SJSA1 (cell line): Measurements from ENCODE around the gene RASA4. TPM values are rescaled to one million over a fixed set of nuclear protein-coding genes. Genes with fewer than 3 reads are reported as not detected.
"Not testable (repeated sequence)": the region's sequence is repeated elsewhere in the genome, so short reads cannot be mapped to it uniquely, and the experiment has no call there.

Experiments used
- DNase-seq, 2 experiments: peaks; one replicate each; pipeline ENCODE4 v3.0.0-alpha.2; 2015 to 2020; ENCODE audit warnings: low spot score in 2 of 2, low read depth in 1 of 2
- H3K27ac ChIP-seq: fragments of 250-450 bp; sonication (Bioruptor Pico); 2 replicates; pipeline ENCODE4 v1.5.1; 2020; ENCODE audit warnings: mild to moderate bottlenecking, moderate library complexity
- H3K27me3 ChIP-seq: fragments of 250-450 bp; sonication (Bioruptor Pico); replicated peaks from 2 replicates; pipeline ENCODE4 v1.5.1; 2020; ENCODE audit warnings: mild to moderate bottlenecking, moderate library complexity
- H3K36me3 ChIP-seq: fragments of 250-450 bp; sonication (Bioruptor Pico); 2 replicates; pipeline ENCODE4 v1.5.1; 2020; ENCODE audit warnings: mild to moderate bottlenecking
- H3K4me1 ChIP-seq: fragments of 250-450 bp; sonication (Bioruptor Pico); replicated peaks from 2 replicates; pipeline ENCODE4 v1.6.1; 2021; ENCODE audit warnings: mild to moderate bottlenecking
- H3K4me3 ChIP-seq: fragments of 250-450 bp; sonication (Bioruptor Pico); 2 replicates; pipeline ENCODE4 v1.5.1; 2020; ENCODE audit warnings: mild to moderate bottlenecking
- H3K9me3 ChIP-seq: fragments of 250-450 bp; sonication (Bioruptor Pico); replicated peaks from 2 replicates; pipeline ENCODE4 v1.5.1; 2020; ENCODE audit warnings: mild to moderate bottlenecking
- total RNA-seq: library from RNA; depleted of rRNA; stranded (reverse); fragments of >200 nt; shearing (Covaris generic); gene quantifications from 2 replicates; pipeline ENCODE4 v1.2.3, GENCODE V29; 2014

Gene RASA4
- total RNA-seq, 1 experiment from 2014 or later, result 19.4 TPM

DNA sequence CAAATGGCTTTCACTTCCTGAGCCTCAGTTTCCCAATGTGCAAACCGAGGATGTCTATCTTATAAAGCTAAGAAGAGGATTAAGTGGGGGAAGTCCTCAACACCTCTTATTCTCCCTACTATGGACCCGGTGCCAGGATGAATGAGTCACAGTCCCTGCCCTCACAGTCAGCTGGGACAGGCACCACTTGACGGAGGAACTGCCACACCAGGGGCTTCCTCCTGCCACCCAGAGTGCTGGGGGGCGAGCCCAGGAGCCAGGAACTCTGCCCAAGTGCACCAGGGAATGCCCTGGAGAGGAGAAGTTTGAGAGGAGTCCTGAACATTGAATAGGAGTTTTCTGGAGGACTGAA is 2.2 kb downstream of the RASA4 start:
- H3K27ac ChIP-seq, H3K36me3 ChIP-seq, H3K27me3 ChIP-seq, DNase-seq, H3K9me3 ChIP-seq, H3K4me3 ChIP-seq, H3K4me1 ChIP-seq: not testable (repeated sequence)

DNA sequence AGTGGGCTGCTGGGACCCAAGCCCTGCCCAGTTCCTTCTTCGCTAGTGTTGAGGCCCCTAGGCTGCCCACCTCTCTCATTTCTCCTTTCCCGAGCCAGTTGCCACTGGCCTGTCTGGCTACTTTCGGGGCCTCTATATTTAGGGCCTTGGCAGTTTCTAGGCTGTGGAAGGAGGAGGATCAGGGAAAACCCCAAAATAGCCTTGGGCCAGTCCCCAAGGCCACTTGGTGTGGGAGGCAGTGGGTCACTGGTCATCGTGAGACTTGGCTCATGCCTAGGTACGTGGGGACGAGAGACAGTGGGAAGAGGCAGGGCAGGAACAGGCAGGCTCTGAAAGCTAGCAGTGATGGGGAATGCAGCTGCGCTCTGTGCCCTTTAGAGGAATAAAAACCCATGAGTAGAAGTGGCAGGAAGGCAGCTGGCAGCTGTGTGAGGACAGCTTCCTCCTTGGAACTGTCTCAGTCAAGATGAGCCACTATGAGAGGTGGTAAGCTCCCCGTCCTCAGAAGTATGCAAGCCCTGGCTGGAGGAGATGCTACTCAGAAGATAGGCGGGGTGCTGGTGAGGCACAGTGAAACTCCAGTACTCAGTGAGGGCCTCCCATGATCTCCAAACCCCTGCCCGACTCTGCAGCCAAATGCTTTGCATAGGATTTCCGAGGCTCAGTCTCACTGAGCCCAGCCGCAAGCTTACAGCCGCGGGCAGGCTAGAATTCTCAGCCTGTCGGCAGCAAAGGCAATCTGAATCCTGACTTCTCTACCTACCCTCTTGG is 2.8 kb downstream of the RASA4 start:
- H3K4me3 ChIP-seq, H3K4me1 ChIP-seq, H3K27ac ChIP-seq, H3K36me3 ChIP-seq, H3K9me3 ChIP-seq, H3K27me3 ChIP-seq: not testable (repeated sequence)
- peak in 1 of 2 experiments; percentile 15 for DNase-seq

DNA sequence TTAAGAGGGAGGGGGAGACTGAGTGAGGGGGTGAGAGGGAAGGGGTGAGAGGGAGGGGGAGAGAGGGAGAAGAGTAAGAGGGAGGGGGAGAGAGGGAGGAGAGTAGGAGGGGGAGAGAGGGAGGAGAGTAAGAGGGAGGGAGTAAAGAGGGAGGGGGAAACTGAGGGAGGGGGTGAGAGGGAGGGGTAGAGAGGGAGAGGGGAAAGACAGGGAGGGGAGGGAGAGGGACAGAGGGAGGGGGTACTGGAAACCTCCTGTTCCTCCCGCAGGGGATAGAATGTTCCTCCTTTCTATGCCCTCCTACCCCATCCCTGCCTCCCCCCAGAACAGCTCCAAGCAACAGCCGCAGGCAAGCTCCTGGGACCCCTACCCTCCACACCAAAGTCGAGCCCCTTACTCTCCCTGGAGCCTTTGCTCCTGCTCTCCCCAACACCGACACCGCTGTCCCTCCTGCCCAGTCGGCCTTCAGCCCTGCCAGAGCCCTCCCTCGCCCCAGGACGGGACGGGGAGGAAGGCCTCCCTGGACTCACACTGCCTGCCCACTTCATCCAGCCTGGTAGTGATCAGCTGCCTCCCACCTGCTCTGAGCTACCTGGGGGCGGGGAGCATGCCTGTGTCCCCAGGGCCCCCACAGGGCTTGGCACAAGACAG is 4.8 kb downstream of the RASA4 start:
- not testable (repeated sequence) for H3K4me1 ChIP-seq, H3K36me3 ChIP-seq, H3K27ac ChIP-seq, H3K9me3 ChIP-seq, H3K4me3 ChIP-seq, H3K27me3 ChIP-seq
- peak; percentile 4 to 49 for DNase-seq

DNA sequence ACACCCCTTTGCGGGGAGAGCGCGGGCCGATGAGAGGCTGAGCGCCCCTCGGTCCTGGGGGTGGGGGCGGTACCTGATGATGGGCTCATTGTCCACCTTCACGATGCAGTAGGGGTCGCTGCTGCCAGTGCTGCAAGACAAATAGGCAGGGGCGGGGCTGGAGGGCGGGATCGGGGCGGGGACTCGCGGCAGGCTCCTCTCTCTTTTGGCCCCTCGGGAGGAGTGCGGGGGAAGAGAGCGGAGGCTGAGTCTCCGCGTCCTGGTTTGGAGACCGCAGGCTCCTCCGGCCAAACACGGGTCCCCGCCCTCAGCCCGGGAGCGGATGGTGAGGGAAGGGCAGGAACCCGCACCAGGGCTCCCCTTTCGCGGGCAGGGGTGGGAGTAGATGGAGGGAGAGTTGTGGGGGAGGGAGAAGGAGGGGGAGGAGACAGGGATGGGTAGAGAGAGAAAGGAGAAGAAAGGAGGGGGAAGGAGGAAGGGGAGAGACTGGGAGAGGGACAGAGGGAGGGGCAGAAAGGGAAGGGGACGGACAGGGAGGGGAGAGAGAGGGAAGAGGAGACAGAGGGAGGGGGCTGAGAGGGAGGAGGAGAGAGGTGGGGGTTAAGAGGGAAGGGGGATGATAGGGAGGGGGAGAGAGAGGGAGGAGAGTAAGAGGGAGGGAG is 5.4 kb downstream of the RASA4 start:
- H3K4me1 ChIP-seq, result not testable (repeated sequence)

DNA sequence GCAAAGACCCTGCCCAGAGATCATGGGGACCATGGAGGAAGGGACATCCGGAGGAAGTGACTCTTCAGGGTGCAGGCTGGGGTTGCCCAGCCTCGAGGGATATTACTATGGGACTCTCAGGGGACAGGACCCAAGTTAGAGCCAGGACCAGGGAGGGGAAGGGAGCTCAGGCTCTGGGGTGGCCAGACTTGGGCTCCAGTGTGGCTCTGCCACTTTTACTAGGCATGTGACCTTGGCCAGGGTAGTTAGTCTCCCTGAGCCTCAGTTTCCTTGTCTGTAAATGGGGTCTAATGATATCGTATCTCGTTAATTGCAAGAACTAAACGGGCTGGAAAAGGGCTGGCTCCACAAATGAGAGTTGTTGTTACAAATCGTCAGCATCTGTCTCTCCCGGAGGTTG is 6.1 kb downstream of the RASA4 start:
- not testable (repeated sequence) for H3K4me1 ChIP-seq, H3K4me3 ChIP-seq, H3K27ac ChIP-seq, H3K36me3 ChIP-seq, H3K9me3 ChIP-seq, H3K27me3 ChIP-seq
- peak in 1 of 2 experiments; percentile 42 for DNase-seq

More for the DNA sequence above, 5.4 kb downstream of the RASA4 start:
- H3K27ac ChIP-seq, DNase-seq, H3K27me3 ChIP-seq, H3K36me3 ChIP-seq, H3K4me3 ChIP-seq, H3K9me3 ChIP-seq: not testable (repeated sequence)

DNA sequence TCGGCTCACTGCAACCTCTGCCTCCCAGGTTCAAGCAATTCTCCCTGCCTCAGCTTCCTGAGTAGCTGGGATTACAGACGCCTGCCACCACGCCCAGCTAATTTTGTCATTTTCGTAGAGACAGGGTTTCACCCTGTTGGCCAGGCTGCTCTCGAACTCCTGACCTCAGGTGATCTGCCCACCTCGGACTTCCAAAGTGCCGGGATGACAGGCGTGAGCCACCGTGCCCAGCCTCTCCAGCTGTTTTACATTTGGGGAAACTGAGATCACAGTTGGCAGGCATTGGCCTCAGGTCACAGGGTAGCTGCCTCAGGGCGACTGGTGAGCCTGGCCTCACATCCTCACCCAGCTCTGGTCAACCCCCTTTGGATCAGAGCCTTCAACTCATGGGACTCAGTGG is 6.8 kb downstream of the RASA4 start:
- not testable (repeated sequence) for H3K4me3 ChIP-seq, H3K9me3 ChIP-seq, H3K4me1 ChIP-seq, H3K36me3 ChIP-seq, H3K27me3 ChIP-seq, DNase-seq, H3K27ac ChIP-seq

DNA sequence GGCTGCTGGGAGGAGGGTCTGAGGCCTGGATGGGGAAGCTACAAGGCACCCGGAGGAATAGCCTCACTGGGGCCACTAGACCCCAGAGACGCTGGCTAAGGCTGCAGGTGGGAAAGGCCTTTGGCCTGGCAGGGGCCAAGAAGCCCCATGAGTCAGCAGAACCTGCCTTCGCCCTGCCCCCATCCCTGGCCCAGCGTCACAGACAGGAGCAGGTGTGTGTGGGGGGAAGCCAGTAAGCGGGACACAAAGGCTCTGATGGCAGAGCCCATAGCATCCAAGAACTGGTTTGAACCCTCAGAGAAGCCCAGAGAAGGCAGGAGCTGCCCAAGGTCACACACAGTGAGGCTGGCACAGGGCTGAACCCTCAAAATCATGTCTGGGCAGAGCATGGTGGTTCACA is 9.7 kb downstream of the RASA4 start:
- H3K27ac ChIP-seq, H3K36me3 ChIP-seq, H3K4me3 ChIP-seq, H3K9me3 ChIP-seq, H3K4me1 ChIP-seq, H3K27me3 ChIP-seq, DNase-seq: not testable (repeated sequence)

DNA sequence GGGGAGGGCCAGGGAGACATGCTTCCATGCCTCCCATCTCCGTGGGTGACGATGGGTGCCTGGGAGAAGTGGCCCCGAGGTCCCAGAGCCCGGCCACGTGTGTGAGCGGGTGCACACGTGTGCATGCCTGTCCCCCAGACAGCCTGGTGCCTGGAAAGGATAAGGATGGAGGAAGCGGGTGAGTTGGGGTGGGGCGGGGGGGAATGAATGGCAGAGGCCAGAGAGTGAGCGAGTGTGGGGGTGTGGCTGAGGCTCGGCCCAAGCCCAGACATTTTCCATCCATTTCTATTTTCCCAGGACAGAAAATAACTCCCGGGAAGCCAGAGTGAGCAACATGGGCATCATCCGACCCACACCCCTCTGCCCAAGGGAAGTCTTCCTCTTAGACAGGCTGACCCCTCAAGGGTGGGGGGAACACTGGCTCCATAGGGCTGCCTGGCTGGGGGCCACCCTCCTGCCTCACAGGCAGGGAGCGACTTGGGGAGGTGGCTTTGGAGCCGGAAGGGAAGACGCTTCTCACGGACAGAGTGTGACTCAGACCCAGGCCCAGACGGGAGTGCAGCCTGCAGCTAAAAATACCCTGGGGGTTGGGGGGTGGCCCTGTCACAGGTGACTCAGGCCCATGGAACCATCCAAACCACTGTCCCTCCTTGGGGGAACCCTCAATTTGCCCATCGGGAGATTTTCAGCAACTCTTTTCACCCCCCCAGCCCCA is 12.0 kb downstream of the RASA4 start:
- H3K9me3 ChIP-seq, H3K4me1 ChIP-seq, H3K27me3 ChIP-seq, H3K36me3 ChIP-seq, DNase-seq, H3K4me3 ChIP-seq, H3K27ac ChIP-seq: not testable (repeated sequence)

DNA sequence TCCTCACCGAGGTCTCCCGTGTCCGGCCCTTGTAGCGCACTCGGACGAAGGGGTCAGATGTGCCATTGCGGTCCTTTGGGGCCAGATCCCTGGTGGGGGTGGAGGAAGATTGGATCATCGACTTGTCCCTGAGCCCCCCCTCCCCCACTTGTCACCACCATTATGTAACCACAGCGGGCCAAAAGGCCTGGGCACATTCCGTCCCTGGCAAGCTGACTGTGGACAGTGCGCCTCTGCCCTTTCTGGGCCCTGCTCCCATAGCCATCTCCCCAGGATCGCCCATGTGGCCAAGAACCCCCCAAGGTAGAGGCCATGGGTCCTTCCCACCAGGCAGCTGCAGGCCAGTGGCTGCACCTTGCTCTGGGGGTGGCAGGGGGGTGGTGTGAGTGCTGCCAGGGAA is 14.2 kb downstream of the RASA4 start:
- H3K36me3 ChIP-seq, H3K27ac ChIP-seq, H3K4me1 ChIP-seq, H3K4me3 ChIP-seq, DNase-seq, H3K27me3 ChIP-seq, H3K9me3 ChIP-seq: not testable (repeated sequence)

DNA sequence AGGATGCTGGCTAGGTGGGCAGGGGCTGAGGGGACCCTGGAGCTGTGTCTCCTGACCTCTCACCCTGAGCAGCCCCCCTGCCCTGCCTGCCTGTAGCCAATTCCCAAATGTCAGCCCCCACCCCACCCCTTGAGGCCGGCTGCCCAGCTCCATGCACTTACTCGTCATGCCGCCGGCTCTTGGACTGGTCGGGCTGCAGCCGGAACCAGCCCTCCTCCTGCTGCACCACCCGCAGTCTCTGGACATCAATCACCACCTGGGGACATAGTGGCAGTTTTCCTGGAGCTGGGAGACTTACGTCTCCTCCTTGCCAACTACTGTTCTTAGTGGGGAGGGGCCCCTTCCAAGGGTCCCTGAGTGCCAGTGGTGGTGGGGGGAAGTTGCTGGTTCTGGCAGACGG is 16.9 kb downstream of the RASA4 start:
- H3K4me3 ChIP-seq, H3K27ac ChIP-seq, H3K36me3 ChIP-seq, DNase-seq, H3K9me3 ChIP-seq, H3K27me3 ChIP-seq, H3K4me1 ChIP-seq: not testable (repeated sequence)

DNA sequence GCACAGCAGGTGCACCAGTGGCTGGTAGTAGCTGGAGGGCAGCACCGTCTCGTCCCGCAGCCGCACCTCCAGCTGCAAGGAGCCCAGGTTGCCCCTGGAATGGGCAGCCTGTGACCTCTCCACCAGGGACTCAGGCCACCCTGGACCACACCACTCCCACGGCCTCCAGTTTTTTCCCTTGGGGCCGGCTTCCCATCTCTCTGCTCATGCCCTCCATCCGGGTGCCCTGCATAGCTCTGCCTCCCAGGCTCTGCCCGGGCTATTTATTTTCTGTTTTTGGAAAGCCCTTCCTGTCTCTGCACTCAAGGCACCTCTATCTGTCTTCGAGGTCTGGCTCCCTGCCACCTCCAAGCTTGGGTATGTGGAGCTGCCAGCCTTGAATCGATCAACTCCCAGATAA is 20.5 kb downstream of the RASA4 start:
- peak in 1 of 2 experiments; percentile 35 for DNase-seq
- H3K9me3 ChIP-seq, H3K27ac ChIP-seq: not testable (repeated sequence)

DNA sequence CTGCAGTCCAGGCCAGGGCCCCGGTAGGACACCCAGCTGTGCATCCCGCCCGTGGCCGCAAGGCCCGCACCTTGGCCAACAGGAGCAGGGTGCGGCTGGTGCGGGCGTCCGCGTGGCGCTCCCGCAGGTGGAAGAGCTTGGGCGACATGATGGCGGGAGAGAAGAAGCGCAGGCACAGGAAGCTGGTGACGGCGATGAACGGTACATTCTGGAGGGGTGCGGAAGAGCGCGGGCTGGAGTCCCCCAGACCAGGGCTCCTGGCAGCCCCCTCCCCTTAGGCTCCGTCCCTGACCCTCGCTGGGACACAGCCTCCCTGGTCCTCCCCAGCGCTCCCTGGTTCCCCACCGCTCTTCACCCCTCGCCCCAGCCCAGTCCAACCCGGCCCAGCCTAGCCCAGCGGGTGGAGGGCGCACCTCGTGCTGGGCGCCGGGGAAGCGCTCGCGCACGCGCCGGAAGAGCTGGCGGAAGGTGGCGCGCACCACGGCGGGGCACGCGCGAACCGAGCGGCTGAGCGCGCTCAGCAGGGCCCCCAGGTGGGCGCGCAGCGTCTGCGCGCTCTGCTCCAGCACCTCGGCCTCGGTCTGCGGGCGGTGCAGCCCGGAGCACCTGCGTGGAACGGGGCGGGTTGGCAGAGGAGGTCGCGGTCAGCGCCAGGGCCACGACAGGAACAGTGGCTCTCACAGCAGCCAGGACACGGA is 22.8 kb downstream of the RASA4 start:
- not testable (repeated sequence) for H3K27ac ChIP-seq, H3K9me3 ChIP-seq, H3K36me3 ChIP-seq, H3K4me1 ChIP-seq, H3K4me3 ChIP-seq, H3K27me3 ChIP-seq, DNase-seq

More for the DNA sequence above, 20.5 kb downstream of the RASA4 start:
- not testable (repeated sequence) for H3K4me1 ChIP-seq, H3K27me3 ChIP-seq, H3K4me3 ChIP-seq, H3K36me3 ChIP-seq

DNA sequence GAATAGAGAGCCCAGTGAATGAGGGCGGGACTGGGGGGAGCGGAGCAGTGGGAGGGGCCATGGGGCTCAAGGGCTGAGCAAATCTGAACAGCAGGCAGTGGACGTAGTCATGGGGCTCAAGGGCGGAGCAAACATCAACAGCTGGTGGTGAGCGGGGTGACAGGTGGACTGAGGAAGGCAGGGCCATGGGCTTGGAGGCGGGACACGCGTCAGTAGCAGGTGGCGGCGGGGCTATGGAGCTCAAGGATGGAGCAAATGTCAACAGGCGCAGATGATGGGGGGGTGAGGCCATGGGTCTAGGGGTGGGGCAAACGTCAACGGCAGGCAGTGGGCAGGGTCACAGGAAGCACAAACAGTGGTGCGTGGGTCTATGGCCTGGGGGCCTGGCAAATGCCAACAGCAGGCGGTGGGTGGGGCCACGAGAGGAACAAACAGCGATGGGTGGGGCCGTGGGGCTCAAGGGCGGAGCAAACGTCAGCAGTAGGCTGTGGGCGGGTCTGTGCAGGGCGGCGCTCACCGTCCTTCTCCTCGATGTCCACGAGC is 24.0 kb downstream of the RASA4 start:
- not testable (repeated sequence) for H3K4me1 ChIP-seq, H3K4me3 ChIP-seq, H3K36me3 ChIP-seq, H3K9me3 ChIP-seq, H3K27me3 ChIP-seq, H3K27ac ChIP-seq
- peak in 1 of 2 experiments; percentile 21 for DNase-seq
